Endothelial cell (in vitro differentiated cells): ENCODE results near the gene PXN. TPM values are rescaled to one million over a fixed set of nuclear protein-coding genes. Genes with fewer than 3 reads are reported as not detected.

ENCODE experiments used
- DNase-seq: peaks from one replicate; pipeline ENCODE4 v3.0.0; 2021; ENCODE audit warnings: low spot score
- H3K27ac Mint-ChIP-seq: one replicate; pipeline ENCODE4 v1.8.0; 2021; ENCODE audit warnings: mixed read lengths, inconsistent platforms; ENCODE audit not compliant: unreplicated experiment
- H3K27me3 Mint-ChIP-seq: one replicate; pipeline ENCODE4 v1.8.0; 2021; ENCODE audit warnings: mild to moderate bottlenecking, moderate library complexity, mixed read lengths, inconsistent platforms; ENCODE audit not compliant: unreplicated experiment
- H3K36me3 Mint-ChIP-seq: one replicate; pipeline ENCODE4 v1.8.0; 2021; ENCODE audit warnings: mild to moderate bottlenecking, low read depth, mixed read lengths, inconsistent platforms; ENCODE audit not compliant: unreplicated experiment
- H3K4me1 Mint-ChIP-seq: one replicate; pipeline ENCODE4 v1.8.0; 2021; ENCODE audit warnings: mild to moderate bottlenecking, mixed read lengths, inconsistent platforms; ENCODE audit not compliant: unreplicated experiment
- H3K4me3 Mint-ChIP-seq: one replicate; pipeline ENCODE4 v1.8.0; 2021; ENCODE audit warnings: mild to moderate bottlenecking, mixed read lengths, inconsistent platforms; ENCODE audit not compliant: unreplicated experiment
- H3K9me3 Mint-ChIP-seq: one replicate; pipeline ENCODE4 v1.8.0; 2021; ENCODE audit warnings: mixed read lengths, inconsistent platforms; ENCODE audit not compliant: unreplicated experiment
- CTCF ChIP-seq: fragments of 200-600 bp; sonication (generic); IDR thresholded peaks from one replicate; pipeline ENCODE4 v1.5.0; 2021; ENCODE audit warnings: antibody characterized with exemption; ENCODE audit not compliant: unreplicated experiment
- total RNA-seq: library from RNA; stranded (reverse); fragmentation: NEBNext Ultra II Directional; extraction: Animal tissue kit (Norgen Biotek cat#: 25700); gene quantifications from one replicate; pipeline ENCODE4 v1.2.1, GENCODE V29; 2021; ENCODE audit not compliant: unreplicated experiment

PXN gene
- total RNA-seq, 1 donor from 2014 or later: 227 TPM

- H3K36me3 Mint-ChIP-seq: peaks cover 21% of the 10 kb centered on the region
- DNase-seq: no peak
- peaks cover 31% of the 10 kb centered on the region for H3K27me3 Mint-ChIP-seq
- no peak for TF ChIP-seq CTCF
- peak overlapping the region; percentile 73 for H3K4me3 Mint-ChIP-seq
- no peaks in the 10 kb centered on the region for H3K9me3 Mint-ChIP-seq
- peaks cover 90% of the 10 kb centered on the region for H3K4me1 Mint-ChIP-seq
- peak overlapping the region; percentile 92 for H3K27ac Mint-ChIP-seq
Measured at GRCh38 chr12:120230326-120230973, 35.1 kb downstream of the PXN start.

- no peak for DNase-seq
- H3K27ac Mint-ChIP-seq: peak overlapping the region; percentile 64
- no peak for TF ChIP-seq CTCF
- H3K4me3 Mint-ChIP-seq: no peak overlapping the region
- peaks cover 24% of the 10 kb centered on the region for H3K36me3 Mint-ChIP-seq
- peaks cover 30% of the 10 kb centered on the region for H3K27me3 Mint-ChIP-seq
- no peaks in the 10 kb centered on the region for H3K9me3 Mint-ChIP-seq
- peaks cover 86% of the 10 kb centered on the region for H3K4me1 Mint-ChIP-seq
Measured at GRCh38 chr12:120229487-120230325, 35.8 kb downstream of the PXN start.

DNA sequence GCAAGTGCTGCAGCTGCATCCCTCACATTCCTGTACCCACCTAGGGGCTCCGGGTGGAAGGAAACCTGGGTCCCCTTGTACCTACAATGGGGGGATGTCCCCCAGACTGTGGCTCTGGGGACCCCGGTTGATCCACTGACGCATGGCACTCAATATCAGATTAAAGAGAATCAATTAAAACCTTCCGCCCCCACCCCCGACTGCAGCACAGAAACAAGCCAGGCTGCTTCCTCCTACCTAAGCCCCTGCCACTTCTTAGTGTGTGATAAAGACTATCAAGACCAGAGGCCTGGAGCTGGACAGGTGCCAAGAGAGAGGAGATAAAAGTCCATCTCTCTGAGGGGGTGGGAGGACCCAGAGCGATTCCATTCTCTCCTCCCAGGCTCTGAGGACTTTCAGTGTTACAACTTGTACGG lies 36.5 kb downstream of the PXN start:
- Mint-ChIP-seq H3K36me3 (peaks cover 24% of the 10 kb centered on the region), H3K4me3 (no peak overlapping the region), H3K27ac (peak overlapping the region; percentile 64), H3K27me3 (peaks cover 27% of the 10 kb centered on the region), H3K4me1 (peaks cover 79% of the 10 kb centered on the region), H3K9me3 (no peaks in the 10 kb centered on the region)
- DNase-seq: no peak
- no peak for TF ChIP-seq CTCF

DNA sequence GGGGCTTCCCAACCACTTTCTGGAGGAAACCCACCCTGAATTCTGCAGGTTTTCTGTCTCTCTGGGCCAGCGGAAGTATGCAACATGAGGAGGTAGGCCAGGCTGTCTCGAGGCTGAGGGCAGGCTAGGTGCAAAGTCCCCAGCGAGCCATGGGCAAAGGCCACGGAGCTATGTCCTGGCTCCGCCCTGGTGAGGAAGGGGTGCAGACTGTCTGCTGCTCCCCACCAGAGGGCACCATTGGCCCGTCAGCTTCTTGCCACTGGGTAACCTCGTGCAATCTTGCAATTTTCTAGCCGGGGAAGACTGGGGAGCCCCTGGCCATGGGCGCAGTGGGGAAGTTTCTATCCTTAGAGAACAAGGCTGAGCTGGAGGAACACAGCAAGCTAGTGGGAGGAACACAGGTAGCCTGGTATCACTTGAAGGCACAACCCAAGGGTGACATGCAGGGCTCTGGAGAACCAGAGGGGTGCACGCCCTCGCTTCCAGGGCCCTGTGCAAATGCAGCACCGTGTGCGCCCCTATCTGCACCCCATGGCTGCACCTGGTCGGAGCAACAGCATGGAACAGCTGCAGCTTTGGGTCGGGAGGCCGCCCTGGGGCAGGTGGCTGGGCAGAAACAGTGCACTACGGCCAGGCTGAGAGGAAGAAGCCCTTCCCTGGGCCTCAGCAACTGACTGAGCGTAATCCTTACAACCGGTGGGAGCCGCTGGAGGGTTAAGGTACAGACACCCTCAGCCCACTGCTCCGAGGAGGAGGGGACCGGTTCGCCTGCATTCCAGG lies 37.0 kb downstream of the PXN start:
- peak overlapping the region; percentile 52 for H3K27ac Mint-ChIP-seq
- H3K36me3 Mint-ChIP-seq: peaks cover 24% of the 10 kb centered on the region
- H3K27me3 Mint-ChIP-seq: peaks cover 23% of the 10 kb centered on the region
- peak; percentile 82 for TF ChIP-seq CTCF
- no peaks in the 10 kb centered on the region for H3K9me3 Mint-ChIP-seq
- peaks cover 73% of the 10 kb centered on the region for H3K4me1 Mint-ChIP-seq
- H3K4me3 Mint-ChIP-seq: peak overlapping the region; percentile 47
- DNase-seq: peak; percentile 91
